HepG2 (cell line): ENCODE results near the gene PIM1. TPM values are rescaled to one million over a fixed set of nuclear protein-coding genes. Genes with fewer than 3 reads are reported as not detected.

Source experiments
- ARID2 ChIP-seq: sonication (generic); formaldehyde crosslinking; IDR thresholded peaks from 2 replicates; pipeline ENCODE4 v1.8.1; 2022; ENCODE audit warnings: mild to moderate bottlenecking, missing genetic modification reagents, borderline replicate concordance
- FOXM1 ChIP-seq: sonication (generic); formaldehyde crosslinking; IDR thresholded peaks from 2 replicates; pipeline ENCODE4 v1.5.0; 2020; ENCODE audit warnings: missing genetic modification reagents
- GABPA ChIP-seq, 2 experiments: IDR thresholded peaks; 2 replicates each; pipeline ENCODE4 v1.6.1; 2011 to 2016; ENCODE audit warnings: low read depth in 2 of 2, low read length in 1 of 2, missing biosample characterization in 1 of 2, missing genetic modification characterization in 1 of 2
- IRF2 ChIP-seq: IDR thresholded peaks from 2 replicates; pipeline ENCODE4 v1.6.1; 2018; ENCODE audit warnings: missing genetic modification reagents, missing compliant biosample characterization
- KDM2A ChIP-seq: sonication (generic); formaldehyde crosslinking; IDR thresholded peaks from 2 replicates; pipeline ENCODE4 v1.4.0; 2020; ENCODE audit warnings: low read depth, missing genetic modification reagents, borderline replicate concordance
- KLF12 ChIP-seq: sonication (generic); formaldehyde crosslinking; IDR thresholded peaks from 2 replicates; pipeline ENCODE4 v1.4.0; 2020; ENCODE audit warnings: missing genetic modification reagents, borderline replicate concordance
- MEIS2 ChIP-seq: sonication (generic); formaldehyde crosslinking; IDR thresholded peaks from 2 replicates; pipeline ENCODE4 v1.9.0; 2021; ENCODE audit warnings: mild to moderate bottlenecking, missing genetic modification reagents
- MIER2 ChIP-seq: IDR thresholded peaks from 2 replicates; pipeline ENCODE4 v1.6.1; 2016; ENCODE audit warnings: missing biosample characterization, missing genetic modification reagents
- MLLT10 ChIP-seq: sonication (generic); formaldehyde crosslinking; IDR thresholded peaks from 2 replicates; pipeline ENCODE4 v1.4.0; 2020; ENCODE audit warnings: missing genetic modification reagents
- NFE2 ChIP-seq: sonication (generic); formaldehyde crosslinking; IDR thresholded peaks from 2 replicates; pipeline ENCODE4 v1.4.0; 2020; ENCODE audit warnings: missing genetic modification reagents
- NR2C2 ChIP-seq: sonication (generic); formaldehyde crosslinking; IDR thresholded peaks from 2 replicates; pipeline ENCODE4 v1.4.0; 2020; ENCODE audit warnings: missing genetic modification reagents, mild to moderate bottlenecking, moderate library complexity, borderline replicate concordance
- PAF1 ChIP-seq: IDR thresholded peaks from 2 replicates; pipeline ENCODE4 v1.6.1; 2016; ENCODE audit warnings: missing genetic modification reagents, missing compliant biosample characterization
- RARA ChIP-seq: IDR thresholded peaks from 2 replicates; pipeline ENCODE4 v1.6.1; 2016; ENCODE audit warnings: missing genetic modification reagents, missing compliant biosample characterization
- RELA ChIP-seq: sonication (generic); formaldehyde crosslinking; IDR thresholded peaks from 2 replicates; pipeline ENCODE4 v1.4.0; 2020; ENCODE audit warnings: missing genetic modification reagents
- SRY ChIP-seq: sonication (generic); formaldehyde crosslinking; IDR thresholded peaks from 2 replicates; pipeline ENCODE4 v1.8.0; 2022; ENCODE audit warnings: mild to moderate bottlenecking, missing genetic modification reagents
- ZFP41 ChIP-seq: sonication (generic); formaldehyde crosslinking; IDR thresholded peaks from 2 replicates; pipeline ENCODE4 v1.4.0; 2020; ENCODE audit warnings: mild to moderate bottlenecking, missing genetic modification reagents, borderline replicate concordance
- ZKSCAN5 ChIP-seq: sonication (generic); formaldehyde crosslinking; IDR thresholded peaks from 2 replicates; pipeline ENCODE4 v1.5.1; 2020; ENCODE audit warnings: mild to moderate bottlenecking, missing genetic modification reagents
- ZNF101 ChIP-seq: sonication (generic); formaldehyde crosslinking; IDR thresholded peaks from 2 replicates; pipeline ENCODE4 v1.4.0; 2020; ENCODE audit warnings: mild to moderate bottlenecking, low read depth, missing genetic modification reagents, borderline replicate concordance
- ZNF12 ChIP-seq: sonication (generic); formaldehyde crosslinking; IDR thresholded peaks from 2 replicates; pipeline ENCODE4 v1.5.0; 2020; ENCODE audit warnings: missing genetic modification reagents
- ZNF256 ChIP-seq: sonication (generic); formaldehyde crosslinking; conservative IDR thresholded peaks from 2 replicates; pipeline ENCODE4 v1.4.0; 2020; ENCODE audit warnings: missing genetic modification reagents
- ZNF468 ChIP-seq: sonication (generic); formaldehyde crosslinking; IDR thresholded peaks from 2 replicates; pipeline ENCODE4 v1.8.0; 2022; ENCODE audit warnings: mild to moderate bottlenecking, moderate library complexity, missing genetic modification reagents
- ZNF563 ChIP-seq: sonication (generic); formaldehyde crosslinking; IDR thresholded peaks from 2 replicates; pipeline ENCODE4 v1.8.0; 2022; ENCODE audit warnings: mild to moderate bottlenecking, moderate library complexity, missing genetic modification reagents
- ZNF616 ChIP-seq: sonication (generic); formaldehyde crosslinking; IDR thresholded peaks from 2 replicates; pipeline ENCODE4 v1.5.0; 2020; ENCODE audit warnings: low read depth, mild to moderate bottlenecking, missing genetic modification reagents
- ZNF670 ChIP-seq: sonication (generic); formaldehyde crosslinking; IDR thresholded peaks from 2 replicates; pipeline ENCODE4 v1.8.0; 2022; ENCODE audit warnings: mild to moderate bottlenecking, missing genetic modification reagents, borderline replicate concordance
- ZNF772 ChIP-seq: sonication (generic); formaldehyde crosslinking; IDR thresholded peaks from 2 replicates; pipeline ENCODE4 v1.5.0; 2020; ENCODE audit warnings: mild to moderate bottlenecking, missing genetic modification reagents
- polyA plus RNA-seq, 8 experiments: library from polyadenylated mRNA; depleted of rRNA in 3 of 8; stranded (reverse) in 7 of 8; unstranded in 1 of 8; fragments of >200 nt; fragmentation: Illumina TruSeq in 4 of 8; extraction: Trizol in 4 of 8; gene quantifications; 2 replicates each; pipeline versions ENCODE4 v1.2.1 to v1.2.3, GENCODE V29; 2011 to 2016; ENCODE audit warnings: low read depth in 4 of 8, missing spikeins in 1 of 8, mixed read lengths in 1 of 8; ENCODE audit not compliant: insufficient read depth in 1 of 8
- total RNA-seq, 5 experiments: library from RNA; depleted of rRNA; stranded (reverse); fragments of >200 nt; fragmentation: Illumina TruSeq; extraction: Trizol; gene quantifications; 2 replicates each; pipeline ENCODE4 v1.2.3, GENCODE V29; 2016; ENCODE audit warnings: low read depth in 1 of 5
- TF ChIP-seq, protein P1 (sequence below): sonication (generic); formaldehyde crosslinking; IDR thresholded peaks from 2 replicates; pipeline ENCODE4 v1.8.0; 2022; ENCODE audit warnings: missing genetic modification reagents, mild to moderate bottlenecking, borderline replicate concordance
- TF ChIP-seq, protein P2 (sequence below): sonication (generic); formaldehyde crosslinking; IDR thresholded peaks from 2 replicates; pipeline ENCODE4 v1.5.0; 2020; ENCODE audit warnings: mild to moderate bottlenecking, missing genetic modification reagents, borderline replicate concordance
- TF ChIP-seq, protein P3 (sequence below): sonication (generic); formaldehyde crosslinking; IDR thresholded peaks from 2 replicates; pipeline ENCODE4 v1.4.0; 2020; ENCODE audit warnings: missing genetic modification reagents

PIM1 gene
- total and polyA plus RNA-seq, 2 of the 13 experiments (the other 11 are each of a cell fraction or from before 2014, with no cell fraction given) = 29.4 to 117 TPM

DNA sequence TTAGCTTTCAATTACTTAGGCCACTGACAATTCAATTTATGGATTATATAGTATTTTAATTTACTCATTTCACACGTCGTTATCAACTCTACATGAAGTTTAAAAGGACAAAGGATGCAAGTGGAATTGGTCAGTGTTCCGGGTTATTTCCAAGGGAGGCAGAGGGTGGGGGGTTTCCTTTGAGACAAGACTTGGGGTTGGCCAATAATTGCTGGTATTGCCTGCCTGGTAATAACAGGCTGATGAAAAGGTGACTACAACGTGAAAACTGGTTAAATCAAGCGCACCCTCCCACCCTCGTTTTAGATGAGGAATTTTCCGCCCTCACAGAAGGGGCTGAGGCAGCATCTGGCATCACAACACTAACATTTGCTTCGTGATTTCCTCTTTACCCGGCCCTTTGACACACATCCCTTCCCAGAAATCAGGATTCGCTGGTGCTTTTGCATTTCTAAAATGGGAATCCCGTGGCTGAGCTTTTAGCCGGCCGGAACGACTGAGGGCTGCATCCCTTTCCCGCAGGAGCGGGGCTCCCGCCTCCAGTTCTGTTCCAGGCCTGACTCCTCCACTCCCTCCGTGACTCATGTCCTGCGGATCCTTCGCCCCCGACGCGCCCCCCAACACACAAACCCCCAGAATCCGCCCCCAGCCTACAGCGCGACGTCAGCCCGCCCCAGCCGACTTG is 999 bp upstream of the PIM1 start (continued):
- TF ChIP-seq GABPA (IDR thresholded peaks at IDR 0.05; ENCODE audit: low read depth, low read length) (no peak), GABPA (CRISPR knock-in tag; IDR thresholded peaks at IDR 0.05; ENCODE audit: low read depth) (no peak), ZNF12 (CRISPR knock-in tag) (no peak), ZNF616 (CRISPR knock-in tag) (no peak), MEIS2 (CRISPR knock-in tag) (no peak), RELA (CRISPR knock-in tag) (0 out of 2 replicates have a peak, but pooled peaks have one; percentile 55), ARID2 (no peak), ZNF670 (CRISPR knock-in tag) (no peak), ZNF256 (CRISPR knock-in tag) (no peak), ZNF563 (CRISPR knock-in tag) (no peak), PAF1 (CRISPR knock-in tag) (peak; percentile 63; the same call in 1 of the 2 replicates), ZNF772 (CRISPR knock-in tag) (no peak), SRY (CRISPR knock-in tag) (no peak), MLLT10 (no peak), ZKSCAN5 (no peak), ZNF468 (no peak), KDM2A (no peak), FOXM1 (CRISPR knock-in tag) (no peak), NR2C2 (no peak), NFE2 (0 out of 2 replicates have a peak, but pooled peaks have one; percentile 16), KLF12 (CRISPR knock-in tag) (no peak), RARA (CRISPR knock-in tag) (peak; percentile 24; the same call in 1 of the 2 replicates), IRF2 (CRISPR knock-in tag) (no peak), ZFP41 (CRISPR knock-in tag) (no peak), MIER2 (CRISPR knock-in tag) (0 out of 2 replicates have a peak, but pooled peaks have one; percentile 16), ZNF101 (CRISPR knock-in tag) (no peak)
- TF ChIP-seq, protein P1, sequence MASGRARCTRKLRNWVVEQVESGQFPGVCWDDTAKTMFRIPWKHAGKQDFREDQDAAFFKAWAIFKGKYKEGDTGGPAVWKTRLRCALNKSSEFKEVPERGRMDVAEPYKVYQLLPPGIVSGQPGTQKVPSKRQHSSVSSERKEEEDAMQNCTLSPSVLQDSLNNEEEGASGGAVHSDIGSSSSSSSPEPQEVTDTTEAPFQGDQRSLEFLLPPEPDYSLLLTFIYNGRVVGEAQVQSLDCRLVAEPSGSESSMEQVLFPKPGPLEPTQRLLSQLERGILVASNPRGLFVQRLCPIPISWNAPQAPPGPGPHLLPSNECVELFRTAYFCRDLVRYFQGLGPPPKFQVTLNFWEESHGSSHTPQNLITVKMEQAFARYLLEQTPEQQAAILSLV (CRISPR knock-in tag) = no peak
- TF ChIP-seq, protein P2, sequence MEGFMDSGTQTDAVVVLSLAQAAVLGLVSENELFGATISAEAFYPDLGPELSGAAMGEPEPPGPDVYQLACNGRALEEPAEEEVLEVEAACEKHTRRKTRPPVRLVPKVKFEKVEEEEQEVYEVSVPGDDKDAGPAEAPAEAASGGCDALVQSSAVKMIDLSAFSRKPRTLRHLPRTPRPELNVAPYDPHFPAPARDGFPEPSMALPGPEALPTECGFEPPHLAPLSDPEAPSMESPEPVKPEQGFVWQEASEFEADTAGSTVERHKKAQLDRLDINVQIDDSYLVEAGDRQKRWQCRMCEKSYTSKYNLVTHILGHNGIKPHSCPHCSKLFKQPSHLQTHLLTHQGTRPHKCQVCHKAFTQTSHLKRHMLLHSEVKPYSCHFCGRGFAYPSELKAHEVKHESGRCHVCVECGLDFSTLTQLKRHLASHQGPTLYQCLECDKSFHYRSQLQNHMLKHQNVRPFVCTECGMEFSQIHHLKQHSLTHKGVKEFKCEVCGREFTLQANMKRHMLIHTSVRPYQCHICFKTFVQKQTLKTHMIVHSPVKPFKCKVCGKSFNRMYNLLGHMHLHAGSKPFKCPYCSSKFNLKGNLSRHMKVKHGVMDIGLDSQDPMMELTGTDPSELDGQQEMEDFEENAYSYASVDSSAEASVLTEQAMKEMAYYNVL (CRISPR knock-in tag) = 0 out of 2 replicates have a peak, but pooled peaks have one; percentile 19
- TF ChIP-seq, protein P3, sequence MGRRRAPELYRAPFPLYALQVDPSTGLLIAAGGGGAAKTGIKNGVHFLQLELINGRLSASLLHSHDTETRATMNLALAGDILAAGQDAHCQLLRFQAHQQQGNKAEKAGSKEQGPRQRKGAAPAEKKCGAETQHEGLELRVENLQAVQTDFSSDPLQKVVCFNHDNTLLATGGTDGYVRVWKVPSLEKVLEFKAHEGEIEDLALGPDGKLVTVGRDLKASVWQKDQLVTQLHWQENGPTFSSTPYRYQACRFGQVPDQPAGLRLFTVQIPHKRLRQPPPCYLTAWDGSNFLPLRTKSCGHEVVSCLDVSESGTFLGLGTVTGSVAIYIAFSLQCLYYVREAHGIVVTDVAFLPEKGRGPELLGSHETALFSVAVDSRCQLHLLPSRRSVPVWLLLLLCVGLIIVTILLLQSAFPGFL (CRISPR knock-in tag) = no peak
